Testis (tissue), 3 donors: ENCODE measurements around the gene CFAP61. TPM values are rescaled to one million over a fixed set of nuclear protein-coding genes. Genes with fewer than 3 reads are reported as not detected.

Source experiments
- DNase-seq: peaks from one replicate; pipeline ENCODE4 v3.0.0-alpha.2; 2019
- H3K27ac ChIP-seq, 2 donors: fragments of 200-600 bp; sonication (generic); one replicate each; pipeline ENCODE4 v1.5.1; 2019
- H3K27me3 ChIP-seq: fragments of 200-600 bp; sonication (generic); one replicate; pipeline ENCODE4 v1.5.1; 2019
- H3K36me3 ChIP-seq: fragments of 200-600 bp; sonication (generic); one replicate; pipeline ENCODE4 v1.5.1; 2017; ENCODE audit warnings: low read depth; ENCODE audit errors: missing control alignments
- H3K4me1 ChIP-seq: fragments of 200-600 bp; sonication (generic); one replicate; pipeline ENCODE4 v1.5.1; 2019
- H3K4me3 ChIP-seq, 2 donors: fragments of 200-600 bp; sonication (generic); one replicate each; pipeline ENCODE4 v1.5.1; 2017 to 2019
- H3K9me3 ChIP-seq: fragments of 200-600 bp; sonication (generic); one replicate; pipeline ENCODE4 v1.5.1; 2017
- POLR2A ChIP-seq: fragments of 450-650 bp; IDR thresholded peaks from one replicate; pipeline ENCODE4 v1.6.1; 2017; ENCODE audit warnings: antibody characterized with exemption, mild to moderate bottlenecking, moderate library complexity
- WGBS, 2 donors: methylation state at CpG; one replicate each; pipeline ENCODE4 v1.1.5; 2018; 5-methylcytosine and 5-hydroxymethylcytosine counted together
- intact Hi-C: fragments of 100-400 bp; cut with DNase I; formaldehyde crosslinking; loops from one replicate; pipeline ENCODE4 v1.15.1; 2023; ENCODE audit warnings: low total_unique reads
- polyA plus RNA-seq: library from polyadenylated mRNA; stranded (reverse); fragments of 350-450 nt; fragmentation: Illumina TruSeq; extraction: RNeasy Lipid Tissue Mini Kit (QIAGEN cat#74804); gene quantifications from one replicate; pipeline ENCODE4 v1.2.3, GENCODE V29; 2014; ENCODE audit warnings: low read depth, low replicate concordance; ENCODE audit not compliant: insufficient read depth
- total RNA-seq, 2 donors: library from RNA; depleted of rRNA; stranded (reverse); fragments of >200 nt; gene quantifications; one replicate each; pipeline ENCODE4 v1.2.3, GENCODE V29; 2016
- TF ChIP-seq, protein P1 (sequence below), 3 experiments: fragments of 450-650 bp in 2 of 3; fragments of 200-600 bp in 1 of 3; sonication (generic) in 1 of 3; IDR thresholded peaks; one replicate each; pipeline ENCODE4 v1.5.1; 2016 to 2019; ENCODE audit warnings: antibody characterized with exemption in 3 of 3, mild to moderate bottlenecking in 2 of 3, moderate library complexity in 1 of 3

CFAP61 gene
- total and polyA plus RNA-seq, 3 donors from 2014 or later = 21.4 to 76.0 (median 27.3) TPM

DNA sequence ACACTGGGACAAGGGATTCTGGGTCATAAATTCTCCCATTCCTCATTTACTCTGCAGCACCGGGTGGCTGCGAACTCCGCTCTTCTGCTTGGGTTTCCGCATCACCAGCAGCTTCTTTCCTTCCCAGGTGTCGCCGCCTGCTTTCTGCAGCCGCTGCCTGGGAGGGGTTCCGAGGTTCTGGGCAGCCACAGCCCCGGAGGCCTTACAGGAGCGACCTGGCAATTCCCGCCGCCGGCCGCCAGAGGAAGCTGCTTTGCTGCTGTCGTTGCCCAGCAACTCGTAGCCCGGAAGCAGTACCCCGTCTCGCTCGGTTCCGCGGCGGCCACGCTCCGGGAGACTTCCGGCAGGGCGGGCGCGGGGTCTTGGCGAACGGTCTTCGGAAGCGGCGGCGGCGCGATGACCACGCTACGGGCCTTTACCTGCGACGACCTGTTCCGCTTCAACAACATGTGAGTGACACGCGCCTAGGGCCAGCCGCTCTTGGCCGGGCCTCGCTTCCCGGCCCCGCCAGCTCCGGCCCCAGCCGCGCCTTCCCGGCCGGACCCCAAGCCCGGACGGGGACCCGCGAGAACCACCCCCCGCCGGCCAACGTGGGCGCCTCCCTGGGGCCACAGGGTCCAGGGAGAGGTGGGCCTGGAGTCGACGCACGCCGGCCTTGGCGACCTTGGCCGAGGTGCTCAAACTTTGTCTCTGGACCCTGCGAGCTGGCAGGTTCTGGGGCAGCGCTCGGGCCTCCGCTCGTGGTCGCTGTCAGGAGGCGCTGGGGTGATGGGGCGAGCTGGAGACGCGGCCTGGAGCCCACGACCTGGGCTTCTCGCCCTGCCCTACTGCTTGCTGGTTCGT lies 35.1 kb upstream of the CFAP61 start, which contains the start of gene NAA20:
NAA20 (plus strand) TSS at position 362 of the 843 bp plus-strand sequence; CDS start at position 397, 35 bp downstream.
- Histone ChIP-seq H3K4me3 (peak within 1 kb of the TSS; percentile 87 to 96), H3K4me1 (peaks cover 28% of the 10 kb centered on the region), H3K27ac (peak within 1 kb of the TSS; percentile 58 to 75), H3K27me3 (no peaks in the 10 kb centered on the region), H3K9me3 (no peaks in the 10 kb centered on the region), H3K36me3 (no peaks in the 10 kb centered on the region)
- TF ChIP-seq, protein P1, sequence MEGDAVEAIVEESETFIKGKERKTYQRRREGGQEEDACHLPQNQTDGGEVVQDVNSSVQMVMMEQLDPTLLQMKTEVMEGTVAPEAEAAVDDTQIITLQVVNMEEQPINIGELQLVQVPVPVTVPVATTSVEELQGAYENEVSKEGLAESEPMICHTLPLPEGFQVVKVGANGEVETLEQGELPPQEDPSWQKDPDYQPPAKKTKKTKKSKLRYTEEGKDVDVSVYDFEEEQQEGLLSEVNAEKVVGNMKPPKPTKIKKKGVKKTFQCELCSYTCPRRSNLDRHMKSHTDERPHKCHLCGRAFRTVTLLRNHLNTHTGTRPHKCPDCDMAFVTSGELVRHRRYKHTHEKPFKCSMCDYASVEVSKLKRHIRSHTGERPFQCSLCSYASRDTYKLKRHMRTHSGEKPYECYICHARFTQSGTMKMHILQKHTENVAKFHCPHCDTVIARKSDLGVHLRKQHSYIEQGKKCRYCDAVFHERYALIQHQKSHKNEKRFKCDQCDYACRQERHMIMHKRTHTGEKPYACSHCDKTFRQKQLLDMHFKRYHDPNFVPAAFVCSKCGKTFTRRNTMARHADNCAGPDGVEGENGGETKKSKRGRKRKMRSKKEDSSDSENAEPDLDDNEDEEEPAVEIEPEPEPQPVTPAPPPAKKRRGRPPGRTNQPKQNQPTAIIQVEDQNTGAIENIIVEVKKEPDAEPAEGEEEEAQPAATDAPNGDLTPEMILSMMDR (IDR thresholded peaks at IDR 0.05) = peak; percentile 80 to 95 (median 90)
- TF ChIP-seq POLR2A = no peak
- DNase-seq = peak; percentile 97
- WGBS, 2 donors = 0 to 2% methylated on average over 37 to 38 of the region's 81 CpGs
- intact Hi-C loops = no loop called here

DNA sequence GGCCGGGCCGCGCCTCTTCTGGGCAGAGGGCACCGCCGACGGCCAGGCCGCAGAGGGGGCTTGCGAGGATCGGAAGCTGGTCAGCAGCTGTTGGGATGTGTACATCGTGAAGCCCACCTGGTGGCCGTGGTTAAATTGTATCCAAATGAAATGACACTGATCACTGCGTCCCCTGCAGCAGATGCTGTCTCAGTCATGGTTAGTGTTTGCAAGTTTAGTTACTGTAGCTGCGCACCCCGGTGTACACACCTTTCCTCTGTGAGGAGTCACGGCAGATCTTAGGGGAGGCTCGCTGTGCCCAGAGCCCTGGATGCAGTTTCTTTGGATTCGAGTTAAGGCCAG lies 34.5 kb upstream of the CFAP61 start:
- WGBS, 2 donors = 1 to 3% methylated on average over 13 to 17 of the region's 17 CpGs
- Histone ChIP-seq H3K27ac (peak overlapping the region; percentile 58 to 75), H3K27me3 (no peaks in the 10 kb centered on the region), H3K36me3 (no peaks in the 10 kb centered on the region), H3K4me1 (peaks cover 29% of the 10 kb centered on the region), H3K9me3 (no peaks in the 10 kb centered on the region), H3K4me3 (peak overlapping the region; percentile 87 to 96)
- DNase-seq = no peak
- TF ChIP-seq POLR2A = no peak
- TF ChIP-seq, protein P1 (IDR thresholded peaks at IDR 0.05) = no peak
- intact Hi-C loops = no loop called here

GRCh38 chr20:20018366-20018765 lies 34.0 kb upstream of the CFAP61 start:
- Histone ChIP-seq H3K27ac (no peak overlapping the region), H3K36me3 (no peaks in the 10 kb centered on the region), H3K4me3 (peak overlapping the region; percentile 87 to 96), H3K4me1 (peaks cover 29% of the 10 kb centered on the region), H3K9me3 (no peaks in the 10 kb centered on the region), H3K27me3 (no peaks in the 10 kb centered on the region)
- intact Hi-C loops = no loop called here
- no peak for DNase-seq
- TF ChIP-seq, protein P1 (IDR thresholded peaks at IDR 0.05) = no peak
- TF ChIP-seq POLR2A = no peak
- 56 to 70% methylated on average over 8 of the region's 8 CpGs for WGBS, 2 donors

DNA sequence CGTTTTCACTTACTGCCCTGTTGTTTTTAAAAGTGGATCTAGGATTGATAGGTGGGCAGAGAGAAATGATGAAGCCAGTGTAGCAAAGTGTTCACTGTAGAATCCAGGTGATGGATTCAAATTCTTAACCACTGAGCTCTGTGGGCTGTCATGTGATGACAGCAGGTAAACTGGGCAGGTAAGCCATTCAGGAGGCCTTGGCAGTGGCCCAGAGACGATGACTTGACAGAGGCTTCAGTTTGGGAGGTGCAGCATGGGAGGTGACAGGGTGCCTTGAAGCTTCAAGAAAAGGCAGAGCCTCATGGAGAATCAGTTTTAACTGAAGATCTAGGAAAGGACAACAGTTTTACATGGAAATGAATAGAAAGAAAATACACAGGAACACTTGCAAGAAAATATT lies 33.2 kb upstream of the CFAP61 start:
- Histone ChIP-seq H3K36me3 (no peaks in the 10 kb centered on the region), H3K9me3 (no peaks in the 10 kb centered on the region), H3K27me3 (no peaks in the 10 kb centered on the region), H3K4me1 (peaks cover 29% of the 10 kb centered on the region), H3K4me3 (peak overlapping the region; percentile 6 to 96), H3K27ac (peak overlapping the region in 1 of 2 donors; percentile 30)
- 54 to 69% methylated on average over 2 of the region's 2 CpGs for WGBS, 2 donors
- DNase-seq = no peak
- intact Hi-C loops = no loop called here
- TF ChIP-seq, protein P1 (IDR thresholded peaks at IDR 0.05) = no peak
